Fibroblast of lung (primary cell): ENCODE results near the gene COMP. TPM values are rescaled to one million over a fixed set of nuclear protein-coding genes. Genes with fewer than 3 reads are reported as not detected.

ENCODE experiments used
- DNase-seq, 2 donors: peaks; one replicate each; pipeline versions ENCODE4 v3.0.0 to v3.0.0-alpha.2; 2010; ENCODE audit warnings: low read depth in 2 of 2
- H2AFZ ChIP-seq: 2 replicates; pipeline ENCODE4 v1.5.1; 2012; ENCODE audit warnings: low read length, control low read depth, inconsistent platforms
- H3K27ac ChIP-seq: 2 replicates; pipeline ENCODE4 v1.5.1; 2011; ENCODE audit warnings: low read length, control low read depth; ENCODE audit not compliant: insufficient read depth
- H3K27me3 ChIP-seq: 2 replicates; pipeline ENCODE4 v1.5.1; 2011; ENCODE audit warnings: mild to moderate bottlenecking, low read length; ENCODE audit not compliant: control insufficient read depth, insufficient read depth
- H3K36me3 ChIP-seq: 2 replicates; pipeline ENCODE4 v1.5.1; 2011; ENCODE audit warnings: low read length; ENCODE audit not compliant: control insufficient read depth, insufficient read depth
- H3K4me1 ChIP-seq: 2 replicates; pipeline ENCODE4 v1.5.1; 2011; ENCODE audit warnings: low read length; ENCODE audit not compliant: control insufficient read depth, insufficient read depth; ENCODE audit errors: extremely low read depth
- H3K4me2 ChIP-seq: 2 replicates; pipeline ENCODE4 v1.5.1; 2011; ENCODE audit warnings: low read length, control low read depth; ENCODE audit not compliant: insufficient read depth; ENCODE audit errors: extremely low read depth
- H3K4me3 ChIP-seq, 4 experiments: fragments of 200-600 bp in 1 of 4; sonication (generic) in 1 of 4; replicated peaks in 1 of 4; 2 replicates each; pipeline ENCODE4 v1.5.1; 2011 to 2016; ENCODE audit warnings: low read length in 4 of 4, low read depth in 3 of 4, mild to moderate bottlenecking in 3 of 4, control low read depth in 2 of 4, inconsistent platforms in 1 of 4, mixed read lengths in 1 of 4; ENCODE audit not compliant: insufficient read depth in 1 of 4; ENCODE audit errors: control extremely low read depth in 1 of 4
- H3K79me2 ChIP-seq: 2 replicates; pipeline ENCODE4 v1.5.1; 2012; ENCODE audit warnings: mild to moderate bottlenecking, low read length, inconsistent platforms; ENCODE audit not compliant: control insufficient read depth, insufficient read depth
- H3K9ac ChIP-seq: 2 replicates; pipeline ENCODE4 v1.5.1; 2011; ENCODE audit warnings: mild to moderate bottlenecking, low read length, control low read depth; ENCODE audit not compliant: insufficient read depth
- H3K9me3 ChIP-seq: 2 replicates; pipeline ENCODE4 v1.5.1; 2012; ENCODE audit warnings: low read depth, low read length; ENCODE audit not compliant: control insufficient read depth, insufficient read depth
- H4K20me1 ChIP-seq: 2 replicates; pipeline ENCODE4 v1.5.1; 2011; ENCODE audit warnings: low read length; ENCODE audit not compliant: control insufficient read depth, insufficient read depth; ENCODE audit errors: extremely low read depth
- EZH2 ChIP-seq: IDR thresholded peaks from 2 replicates; pipeline ENCODE4 v1.5.1; 2012; ENCODE audit warnings: low read length, control low read depth, mild to moderate bottlenecking; ENCODE audit errors: missing control alignments
- polyA plus RNA-seq, 2 donors: library from polyadenylated mRNA; depleted of rRNA in 1 of 2; stranded (reverse) in 1 of 2; unstranded in 1 of 2; fragments of >200 nt; gene quantifications; 2 replicates each; pipeline ENCODE4 v1.2.1, GENCODE V29; 2011 to 2012; ENCODE audit warnings: missing spikeins in 1 of 2
- total RNA-seq: library from RNA; depleted of rRNA; stranded (reverse); fragments of >200 nt; gene quantifications from 2 replicates; pipeline ENCODE4 v1.2.1, GENCODE V29; 2014
- TF ChIP-seq, protein P1 (sequence below), 2 donors: IDR thresholded peaks in 1 of 2; conservative IDR thresholded peaks in 1 of 2; 1 replicate in 1 of 2; 2 replicates in 1 of 2; pipeline ENCODE4 v1.5.1; 2011 to 2012; ENCODE audit warnings: low read length in 2 of 2, control low read depth in 1 of 2, inconsistent platforms in 1 of 2, low read depth in 1 of 2, mild to moderate bottlenecking in 1 of 2

The COMP gene
- total and polyA plus RNA-seq, 2 donors (not counting 1 experiment from before 2014, with no cell fraction given): 0.05 to 0.17 TPM

DNA sequence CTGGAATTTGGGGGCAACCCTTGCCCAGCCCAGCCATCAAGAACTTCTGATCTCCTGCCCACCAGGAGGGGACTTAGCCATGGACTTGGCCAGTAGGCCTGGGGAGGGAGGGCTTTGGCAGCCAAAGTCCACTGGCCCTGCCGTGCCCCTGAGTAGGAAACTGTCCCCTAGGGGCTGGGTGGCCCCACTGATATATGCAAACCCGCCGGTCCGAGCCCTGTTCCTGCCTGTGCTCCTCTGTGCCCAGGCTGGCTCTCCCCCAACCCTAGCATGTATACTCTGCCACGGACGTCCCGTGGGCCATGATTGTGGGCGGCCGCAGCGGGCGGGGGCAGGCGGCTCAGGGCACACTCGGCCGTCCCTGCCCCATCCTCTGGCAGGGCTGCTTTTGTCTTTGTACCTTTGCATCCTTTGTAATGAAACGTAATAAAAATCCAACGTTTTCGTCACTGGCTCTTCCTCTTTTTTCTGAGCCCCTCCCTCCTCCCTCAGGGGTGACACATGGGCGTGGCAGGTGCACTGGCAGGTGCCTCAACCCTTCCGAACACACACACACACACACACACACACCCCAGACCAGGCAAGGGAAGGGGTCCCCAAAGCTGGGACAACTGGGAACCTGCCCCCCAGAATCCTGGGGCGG, 9.1 kb downstream of the COMP start:
- H3K9me3 ChIP-seq: no peaks in the 10 kb centered on the region
- H3K9ac ChIP-seq: no peak overlapping the region
- H3K27ac ChIP-seq: no peak overlapping the region
- no peaks in the 10 kb centered on the region for H3K36me3 ChIP-seq
- no peaks in the 10 kb centered on the region for H4K20me1 ChIP-seq
- H3K4me3 ChIP-seq: no peak overlapping the region
- no peaks in the 10 kb centered on the region for H3K4me1 ChIP-seq
- no peak overlapping the region for H2AFZ ChIP-seq
- no peak for TF ChIP-seq EZH2
- TF ChIP-seq, protein P1, sequence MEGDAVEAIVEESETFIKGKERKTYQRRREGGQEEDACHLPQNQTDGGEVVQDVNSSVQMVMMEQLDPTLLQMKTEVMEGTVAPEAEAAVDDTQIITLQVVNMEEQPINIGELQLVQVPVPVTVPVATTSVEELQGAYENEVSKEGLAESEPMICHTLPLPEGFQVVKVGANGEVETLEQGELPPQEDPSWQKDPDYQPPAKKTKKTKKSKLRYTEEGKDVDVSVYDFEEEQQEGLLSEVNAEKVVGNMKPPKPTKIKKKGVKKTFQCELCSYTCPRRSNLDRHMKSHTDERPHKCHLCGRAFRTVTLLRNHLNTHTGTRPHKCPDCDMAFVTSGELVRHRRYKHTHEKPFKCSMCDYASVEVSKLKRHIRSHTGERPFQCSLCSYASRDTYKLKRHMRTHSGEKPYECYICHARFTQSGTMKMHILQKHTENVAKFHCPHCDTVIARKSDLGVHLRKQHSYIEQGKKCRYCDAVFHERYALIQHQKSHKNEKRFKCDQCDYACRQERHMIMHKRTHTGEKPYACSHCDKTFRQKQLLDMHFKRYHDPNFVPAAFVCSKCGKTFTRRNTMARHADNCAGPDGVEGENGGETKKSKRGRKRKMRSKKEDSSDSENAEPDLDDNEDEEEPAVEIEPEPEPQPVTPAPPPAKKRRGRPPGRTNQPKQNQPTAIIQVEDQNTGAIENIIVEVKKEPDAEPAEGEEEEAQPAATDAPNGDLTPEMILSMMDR (conservative IDR thresholded peaks at IDR 0.05 in 1 of 2, IDR thresholded peaks at IDR 0.05 in 1 of 2; ENCODE audit: low read depth in 1 of 2, low read length in 2 of 2): no peak
- no peaks in the 10 kb centered on the region for H3K79me2 ChIP-seq
- no peak overlapping the region for H3K4me2 ChIP-seq
- no peak for DNase-seq
- peaks cover under 1% of the 10 kb centered on the region for H3K27me3 ChIP-seq

DNA sequence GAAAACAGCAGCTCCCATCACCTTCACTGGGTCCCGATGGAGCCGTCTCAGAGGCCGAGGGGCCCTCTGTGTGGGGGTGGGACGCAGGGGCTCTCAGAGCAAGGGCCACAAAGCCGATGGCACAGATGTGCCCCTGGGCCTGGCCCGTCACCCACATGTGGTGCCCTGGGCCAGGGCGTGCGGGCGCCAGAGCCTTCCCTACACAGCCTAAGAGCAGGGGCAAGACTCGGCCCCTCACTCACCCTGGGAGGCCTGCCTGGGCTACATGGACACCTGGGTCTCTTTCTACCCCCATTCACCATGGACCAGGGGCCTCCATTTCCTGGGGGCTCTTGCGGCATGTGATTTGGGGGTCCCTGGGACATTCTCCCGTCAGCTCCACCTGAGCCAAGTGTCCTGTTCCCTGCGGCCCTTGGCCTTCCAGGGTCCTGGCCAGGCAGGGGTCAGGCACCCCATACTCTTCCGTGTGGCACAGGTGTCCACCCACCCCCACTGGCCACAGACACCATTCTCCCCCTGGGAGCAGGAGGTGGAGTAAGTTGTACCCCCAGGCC, 10.0 kb downstream of the COMP start:
- no peak overlapping the region for H2AFZ ChIP-seq
- no peak for DNase-seq
- H3K9ac ChIP-seq: no peak overlapping the region
- no peak overlapping the region for H3K27ac ChIP-seq
- no peaks in the 10 kb centered on the region for H3K27me3 ChIP-seq
- H3K4me1 ChIP-seq: peaks cover 8% of the 10 kb centered on the region
- H3K79me2 ChIP-seq: no peaks in the 10 kb centered on the region
- no peak overlapping the region for H3K4me3 ChIP-seq
- no peaks in the 10 kb centered on the region for H4K20me1 ChIP-seq
- H3K36me3 ChIP-seq: no peaks in the 10 kb centered on the region
- H3K9me3 ChIP-seq: no peaks in the 10 kb centered on the region
- H3K4me2 ChIP-seq: no peak overlapping the region
- TF ChIP-seq EZH2: no peak
- TF ChIP-seq, protein P1 (conservative IDR thresholded peaks at IDR 0.05 in 1 of 2, IDR thresholded peaks at IDR 0.05 in 1 of 2; ENCODE audit: low read depth in 1 of 2, low read length in 2 of 2): no peak

DNA sequence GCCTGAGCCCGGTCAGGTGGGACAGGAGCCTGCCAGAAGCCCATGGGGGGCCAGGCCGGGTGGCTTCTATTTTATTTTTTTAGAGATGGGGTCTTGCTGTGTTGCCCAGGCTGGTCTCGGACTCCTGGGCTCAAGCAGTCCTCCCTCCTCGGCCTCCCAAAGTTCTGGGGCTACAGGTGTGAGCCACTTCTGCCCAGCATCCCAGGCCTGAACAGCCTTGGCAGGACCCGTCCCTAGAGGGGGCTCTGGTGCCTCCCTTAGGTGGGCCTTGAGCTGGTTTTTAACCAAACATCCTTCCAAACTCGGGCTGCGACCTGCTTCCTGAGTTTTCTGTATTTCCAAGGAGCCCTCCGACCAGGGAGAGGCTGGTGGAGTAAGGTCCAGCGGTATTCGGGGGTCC, 10.5 kb downstream of the COMP start:
- TF ChIP-seq EZH2: no peak
- TF ChIP-seq, protein P1 (conservative IDR thresholded peaks at IDR 0.05 in 1 of 2, IDR thresholded peaks at IDR 0.05 in 1 of 2; ENCODE audit: low read depth in 1 of 2, low read length in 2 of 2): no peak
- no peak for DNase-seq
- no peaks in the 10 kb centered on the region for H3K9me3 ChIP-seq
- no peak overlapping the region for H3K4me2 ChIP-seq
- no peaks in the 10 kb centered on the region for H3K27me3 ChIP-seq
- H3K4me1 ChIP-seq: peaks cover 12% of the 10 kb centered on the region
- H4K20me1 ChIP-seq: no peaks in the 10 kb centered on the region
- H3K9ac ChIP-seq: no peak overlapping the region
- no peaks in the 10 kb centered on the region for H3K36me3 ChIP-seq
- no peak overlapping the region for H2AFZ ChIP-seq
- no peaks in the 10 kb centered on the region for H3K79me2 ChIP-seq
- no peak overlapping the region for H3K27ac ChIP-seq
- no peak overlapping the region for H3K4me3 ChIP-seq
